Suprapubic skin (tissue), 3 donors: ENCODE results near the gene LRBA.

Experiments
- CTCF ChIP-seq, 2 donors: fragments of 200-600 bp in 1 of 2; fragments of 450-650 bp in 1 of 2; sonication (generic) in 1 of 2; IDR thresholded peaks; one replicate each; pipeline ENCODE4 v1.5.1; 2016 to 2019; ENCODE audit warnings: antibody characterized with exemption in 2 of 2, mild to moderate bottlenecking in 1 of 2, moderate library complexity in 1 of 2
- POLR2AphosphoS5 ChIP-seq, 3 donors: sonication (generic); formaldehyde crosslinking; IDR thresholded peaks; one replicate each; pipeline ENCODE4 v1.6.1; 2017; ENCODE audit warnings: antibody characterized with exemption in 3 of 3

GRCh38 chr4:150256841-150257730 lies 758.0 kb downstream of the LRBA start:
- TF ChIP-seq CTCF (IDR thresholded peaks at IDR 0.05): no peak
- no peak for TF ChIP-seq POLR2AphosphoS5 (IDR thresholded peaks at IDR 0.05)
